ENCODE data around the gene CIC.

CIC gene

DNA sequence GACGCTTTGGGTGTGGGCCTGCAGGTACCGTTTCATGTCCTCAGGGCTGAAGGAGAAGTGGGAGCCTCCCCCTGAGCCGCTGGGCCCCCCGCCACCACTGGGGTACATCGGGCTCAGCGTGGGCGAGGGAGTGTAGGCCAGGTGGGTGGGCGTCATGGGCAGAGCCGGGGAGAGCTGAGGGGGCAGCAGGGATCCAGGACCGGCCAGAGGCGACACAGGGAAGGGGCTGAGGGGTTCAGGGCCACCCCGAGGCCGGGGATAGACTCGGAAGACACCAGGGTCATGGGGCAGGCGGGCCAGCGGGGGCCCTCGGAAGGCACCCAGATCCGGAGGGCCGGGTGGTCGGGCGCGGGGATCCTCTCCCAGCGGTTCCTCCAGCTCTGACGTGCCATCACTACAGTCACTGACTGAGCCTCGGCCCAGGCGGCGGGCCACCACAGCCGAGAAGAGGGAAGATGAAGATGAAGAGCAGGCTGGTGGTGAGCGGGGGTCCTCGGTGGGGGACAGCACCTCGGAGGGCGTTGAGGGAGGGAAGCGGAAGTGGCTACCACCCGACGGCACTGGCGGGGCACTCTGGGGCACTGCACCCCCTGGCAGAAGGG lies 19.8 kb upstream of the CIC start:
- Histone ChIP-seq H2BK15ac (ENCODE audit: low read depth, poor library complexity, severe bottlenecking) (no peak overlapping the region), H3K23ac (ENCODE audit: low read length in 2 of 2) (no peak overlapping the region), H3K27ac (ENCODE audit: low read length, poor library complexity, severe bottlenecking) (no peak overlapping the region), H2BK12ac (ENCODE audit: low read length in 2 of 2) (no peak overlapping the region), H3K9ac (ENCODE audit: low read length) (no peak overlapping the region), H3K9me3 (ENCODE audit: control insufficient read depth, low read length) (no peaks in the 10 kb centered on the region), H4K91ac (ENCODE audit: low read length) (no peak overlapping the region), H3K36me3 (ENCODE audit: control insufficient read depth in 1 of 2, insufficient read depth in 2 of 2, low read depth in 1 of 2, low read length in 2 of 2) (peaks cover 14 to 51% of the 10 kb centered on the region in 2 experiments), H4K8ac (ENCODE audit: low read length) (no peak overlapping the region), H2BK5ac (ENCODE audit: low read depth, low read length, poor library complexity, severe bottlenecking) (no peak overlapping the region), H3K18ac (ENCODE audit: low read depth in 1 of 2, low read length in 2 of 2) (no peak overlapping the region), H3K79me1 (replicated peaks; ENCODE audit: low read length, poor library complexity, severe bottlenecking) (peaks cover 17% of the 10 kb centered on the region), H2AFZ (ENCODE audit: low read depth, low read length) (no peak overlapping the region), H3K4me1 (ENCODE audit: control insufficient read depth, insufficient read depth, low read depth, low read length) (peaks cover 41% of the 10 kb centered on the region), H3K27me3 (ENCODE audit: control insufficient read depth in 1 of 2, insufficient read depth in 1 of 2, low read length in 2 of 2) (no peaks in the 10 kb centered on the region), H3K4me2 (ENCODE audit: low read length, poor library complexity, severe bottlenecking) (no peak overlapping the region), H3K14ac (ENCODE audit: low read length in 2 of 2) (no peak overlapping the region), H3K4me3 (ENCODE audit: insufficient read depth in 1 of 2, low read depth in 1 of 2, low read length in 2 of 2) (no peak overlapping the region), H2AK5ac (ENCODE audit: low read length, severe bottlenecking) (no peak overlapping the region), H2BK120ac (ENCODE audit: low read depth, low read length) (no peak overlapping the region), H3K4ac (ENCODE audit: low read depth in 1 of 2, low read length in 2 of 2) (no peak overlapping the region)
- 96% methylated on average over 36 of the region's 36 CpGs for WGBS
- DNase-seq = no peak

DNA sequence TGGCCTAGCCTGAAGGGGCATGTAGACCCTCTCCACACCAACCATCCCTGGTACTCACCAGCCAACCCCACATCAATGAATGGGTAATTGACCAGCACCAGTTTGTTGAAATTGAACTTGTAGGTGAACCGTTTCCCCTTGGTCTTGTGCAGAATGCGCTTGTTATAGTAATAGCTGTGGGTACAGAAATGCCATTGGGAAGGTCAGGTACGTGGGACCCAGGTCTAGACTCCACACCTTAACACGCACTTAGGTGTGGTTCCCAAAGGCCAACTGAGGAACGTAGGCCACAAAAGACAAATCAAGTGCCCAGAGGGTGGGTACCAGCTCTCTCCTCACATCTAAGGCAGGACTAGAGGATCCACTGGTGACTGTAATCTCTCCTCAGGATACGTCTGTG lies 19.3 kb upstream of the CIC start:
- Histone ChIP-seq H2BK5ac (ENCODE audit: low read depth, low read length, poor library complexity, severe bottlenecking) (no peak overlapping the region), H3K23ac (ENCODE audit: low read length in 2 of 2) (no peak overlapping the region), H3K18ac (ENCODE audit: low read depth in 1 of 2, low read length in 2 of 2) (no peak overlapping the region), H3K4me2 (ENCODE audit: low read length, poor library complexity, severe bottlenecking) (no peak overlapping the region), H3K4me3 (ENCODE audit: insufficient read depth in 1 of 2, low read depth in 1 of 2, low read length in 2 of 2) (no peak overlapping the region), H2BK15ac (ENCODE audit: low read depth, poor library complexity, severe bottlenecking) (no peak overlapping the region), H4K91ac (ENCODE audit: low read length) (no peak overlapping the region), H2BK12ac (ENCODE audit: low read length in 2 of 2) (no peak overlapping the region), H3K14ac (ENCODE audit: low read length in 2 of 2) (no peak overlapping the region), H2AFZ (ENCODE audit: low read depth, low read length) (no peak overlapping the region), H4K8ac (ENCODE audit: low read length) (no peak overlapping the region), H2BK120ac (ENCODE audit: low read depth, low read length) (no peak overlapping the region), H3K4me1 (ENCODE audit: control insufficient read depth, insufficient read depth, low read depth, low read length) (peaks cover 41% of the 10 kb centered on the region), H3K27ac (ENCODE audit: low read length, poor library complexity, severe bottlenecking) (no peak overlapping the region), H3K9ac (ENCODE audit: low read length) (peak overlapping the region; percentile 83), H3K9me3 (ENCODE audit: control insufficient read depth, low read length) (no peaks in the 10 kb centered on the region), H3K27me3 (ENCODE audit: control insufficient read depth in 1 of 2, insufficient read depth in 1 of 2, low read length in 2 of 2) (no peaks in the 10 kb centered on the region), H3K79me1 (replicated peaks; ENCODE audit: low read length, poor library complexity, severe bottlenecking) (peaks cover 17% of the 10 kb centered on the region), H2AK5ac (ENCODE audit: low read length, severe bottlenecking) (no peak overlapping the region), H3K36me3 (ENCODE audit: control insufficient read depth in 1 of 2, insufficient read depth in 2 of 2, low read depth in 1 of 2, low read length in 2 of 2) (peaks cover 14 to 51% of the 10 kb centered on the region in 2 experiments), H3K4ac (ENCODE audit: low read depth in 1 of 2, low read length in 2 of 2) (no peak overlapping the region)
- no peak for DNase-seq
- WGBS = 94% methylated on average over 6 of the region's 6 CpGs

DNA sequence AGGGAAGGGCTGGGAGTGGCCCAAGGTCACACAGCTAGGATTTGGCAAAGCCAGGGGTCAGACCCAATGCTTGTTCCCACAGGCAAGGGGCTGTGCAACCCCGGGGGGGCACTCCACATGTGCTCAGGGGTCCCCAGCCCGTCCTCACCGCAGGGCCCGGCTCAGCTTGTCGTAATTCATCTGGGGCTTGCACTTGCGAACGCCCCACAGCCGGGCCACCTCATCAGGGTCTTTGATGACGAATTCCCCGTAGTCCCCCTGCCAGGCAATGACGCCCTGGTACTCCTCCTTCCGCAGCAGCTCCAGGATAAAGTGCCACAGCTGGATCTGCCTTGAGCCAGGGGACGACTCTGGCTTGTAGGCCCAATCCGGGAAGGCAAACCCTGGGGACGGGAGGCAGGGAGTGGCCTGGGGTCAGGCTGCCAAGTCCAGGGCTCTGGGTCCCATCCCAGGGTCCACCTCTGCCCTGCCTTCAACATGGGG lies 18.8 kb upstream of the CIC start:
- no peak overlapping the region for H3K23ac ChIP-seq (ENCODE audit: low read length in 2 of 2)
- no peak overlapping the region for H2BK15ac ChIP-seq (ENCODE audit: low read depth, poor library complexity, severe bottlenecking)
- H4K8ac ChIP-seq (ENCODE audit: low read length) = no peak overlapping the region
- H3K4me2 ChIP-seq (ENCODE audit: low read length, poor library complexity, severe bottlenecking) = no peak overlapping the region
- peaks cover 17% of the 10 kb centered on the region for H3K79me1 ChIP-seq (replicated peaks; ENCODE audit: low read length, poor library complexity, severe bottlenecking)
- WGBS = 96% methylated on average over 14 of the region's 15 CpGs
- H3K14ac ChIP-seq (ENCODE audit: low read length in 2 of 2) = no peak overlapping the region
- no peak overlapping the region for H2BK12ac ChIP-seq (ENCODE audit: low read length in 2 of 2)
- no peak overlapping the region for H3K4ac ChIP-seq (ENCODE audit: low read depth in 1 of 2, low read length in 2 of 2)
- H3K4me3 ChIP-seq (ENCODE audit: insufficient read depth in 1 of 2, low read depth in 1 of 2, low read length in 2 of 2) = peak overlapping the region in 1 of 2 experiments; percentile 38
- peaks cover 41% of the 10 kb centered on the region for H3K4me1 ChIP-seq (ENCODE audit: control insufficient read depth, insufficient read depth, low read depth, low read length)
- no peak overlapping the region for H3K18ac ChIP-seq (ENCODE audit: low read depth in 1 of 2, low read length in 2 of 2)
- no peak overlapping the region for H2BK120ac ChIP-seq (ENCODE audit: low read depth, low read length)
- no peak overlapping the region for H4K91ac ChIP-seq (ENCODE audit: low read length)
- H2AFZ ChIP-seq (ENCODE audit: low read depth, low read length) = no peak overlapping the region
- H3K27ac ChIP-seq (ENCODE audit: low read length, poor library complexity, severe bottlenecking) = no peak overlapping the region
- no peaks in the 10 kb centered on the region for H3K27me3 ChIP-seq (ENCODE audit: control insufficient read depth in 1 of 2, insufficient read depth in 1 of 2, low read length in 2 of 2)
- no peak overlapping the region for H2BK5ac ChIP-seq (ENCODE audit: low read depth, low read length, poor library complexity, severe bottlenecking)
- no peak overlapping the region for H2AK5ac ChIP-seq (ENCODE audit: low read length, severe bottlenecking)
- DNase-seq = no peak
- H3K36me3 ChIP-seq (ENCODE audit: control insufficient read depth in 1 of 2, insufficient read depth in 2 of 2, low read depth in 1 of 2, low read length in 2 of 2) = peaks cover 14 to 51% of the 10 kb centered on the region in 2 experiments
- no peaks in the 10 kb centered on the region for H3K9me3 ChIP-seq (ENCODE audit: control insufficient read depth, low read length)
- H3K9ac ChIP-seq (ENCODE audit: low read length) = peak overlapping the region; percentile 83

DNA sequence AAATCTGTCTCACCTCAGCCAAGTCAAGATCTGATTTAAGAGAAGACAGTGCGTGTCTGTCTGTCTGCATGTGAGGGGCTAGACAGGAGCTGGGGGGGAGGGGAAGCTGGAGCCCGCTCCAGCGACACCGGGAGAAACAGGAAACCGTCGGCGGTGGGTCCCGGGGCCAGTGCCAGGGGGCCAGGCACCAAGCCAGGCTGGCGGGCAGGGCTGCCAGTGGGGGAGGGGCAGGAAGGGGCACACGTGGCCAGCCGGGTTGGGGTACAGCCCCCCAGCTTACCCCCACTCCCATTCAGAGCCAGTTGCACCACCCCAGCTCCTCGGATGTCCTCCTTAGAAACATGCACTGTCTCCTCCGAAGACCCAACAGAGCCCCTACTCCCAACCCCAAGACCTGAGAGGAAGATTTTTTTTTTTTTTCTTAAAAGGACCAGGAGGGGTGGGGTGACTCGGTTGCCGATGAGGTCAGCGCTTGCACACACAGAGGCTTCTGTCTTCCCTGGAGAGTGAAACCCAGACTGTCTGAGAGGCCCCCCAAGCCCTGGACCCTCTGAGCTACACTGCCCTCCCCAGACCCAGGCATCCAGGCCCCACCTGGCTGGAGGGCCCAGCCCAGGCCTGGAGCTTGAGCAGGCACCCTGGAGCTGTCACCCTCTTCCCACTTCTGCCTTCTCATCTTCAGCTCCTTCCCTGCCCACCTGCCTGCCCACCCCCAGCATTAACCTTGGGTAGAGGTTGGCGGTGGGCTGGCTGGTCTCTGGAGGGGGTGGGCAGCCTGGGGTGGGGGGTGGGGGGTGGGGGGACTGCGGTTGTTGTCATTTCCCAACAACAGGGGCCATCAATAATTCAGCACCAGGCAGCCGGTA lies 18.2 kb upstream of the CIC start:
- Histone ChIP-seq H2BK5ac (ENCODE audit: low read depth, low read length, poor library complexity, severe bottlenecking) (no peak overlapping the region), H3K9me3 (ENCODE audit: control insufficient read depth, low read length) (no peaks in the 10 kb centered on the region), H3K27me3 (ENCODE audit: control insufficient read depth in 1 of 2, insufficient read depth in 1 of 2, low read length in 2 of 2) (no peaks in the 10 kb centered on the region), H2AFZ (ENCODE audit: low read depth, low read length) (no peak overlapping the region), H3K36me3 (ENCODE audit: control insufficient read depth in 1 of 2, insufficient read depth in 2 of 2, low read depth in 1 of 2, low read length in 2 of 2) (peaks cover 14 to 51% of the 10 kb centered on the region in 2 experiments), H3K9ac (ENCODE audit: low read length) (peak overlapping the region; percentile 83), H2AK5ac (ENCODE audit: low read length, severe bottlenecking) (no peak overlapping the region), H3K79me1 (replicated peaks; ENCODE audit: low read length, poor library complexity, severe bottlenecking) (peaks cover 18% of the 10 kb centered on the region), H3K27ac (ENCODE audit: low read length, poor library complexity, severe bottlenecking) (no peak overlapping the region), H2BK15ac (ENCODE audit: low read depth, poor library complexity, severe bottlenecking) (no peak overlapping the region), H3K23ac (ENCODE audit: low read length in 2 of 2) (no peak overlapping the region), H3K4me1 (ENCODE audit: control insufficient read depth, insufficient read depth, low read depth, low read length) (peaks cover 42% of the 10 kb centered on the region), H4K91ac (ENCODE audit: low read length) (no peak overlapping the region), H3K4me2 (ENCODE audit: low read length, poor library complexity, severe bottlenecking) (peak overlapping the region; percentile 12), H3K18ac (ENCODE audit: low read depth in 1 of 2, low read length in 2 of 2) (peak overlapping the region in 1 of 2 experiments; percentile 37), H3K14ac (ENCODE audit: low read length in 2 of 2) (no peak overlapping the region), H2BK12ac (ENCODE audit: low read length in 2 of 2) (no peak overlapping the region), H2BK120ac (ENCODE audit: low read depth, low read length) (no peak overlapping the region), H3K4ac (ENCODE audit: low read depth in 1 of 2, low read length in 2 of 2) (no peak overlapping the region), H3K4me3 (ENCODE audit: insufficient read depth in 1 of 2, low read depth in 1 of 2, low read length in 2 of 2) (peak overlapping the region in 1 of 2 experiments; percentile 38), H4K8ac (ENCODE audit: low read length) (no peak overlapping the region)
- 74% methylated on average over 11 of the region's 19 CpGs for WGBS
- peak; percentile 36 for DNase-seq

All from mesenchymal stem cell (in vitro differentiated cells and primary cell).